Measurements from ENCODE around the gene RRN3.
A peak's percentile ranks its signal among the peaks of the same experiment; 100 is the strongest.
"Not testable (repeated sequence)": the region's sequence is repeated elsewhere in the genome, so short reads cannot be mapped to it uniquely, and the experiment has no call there.

Gene RRN3

DNA sequence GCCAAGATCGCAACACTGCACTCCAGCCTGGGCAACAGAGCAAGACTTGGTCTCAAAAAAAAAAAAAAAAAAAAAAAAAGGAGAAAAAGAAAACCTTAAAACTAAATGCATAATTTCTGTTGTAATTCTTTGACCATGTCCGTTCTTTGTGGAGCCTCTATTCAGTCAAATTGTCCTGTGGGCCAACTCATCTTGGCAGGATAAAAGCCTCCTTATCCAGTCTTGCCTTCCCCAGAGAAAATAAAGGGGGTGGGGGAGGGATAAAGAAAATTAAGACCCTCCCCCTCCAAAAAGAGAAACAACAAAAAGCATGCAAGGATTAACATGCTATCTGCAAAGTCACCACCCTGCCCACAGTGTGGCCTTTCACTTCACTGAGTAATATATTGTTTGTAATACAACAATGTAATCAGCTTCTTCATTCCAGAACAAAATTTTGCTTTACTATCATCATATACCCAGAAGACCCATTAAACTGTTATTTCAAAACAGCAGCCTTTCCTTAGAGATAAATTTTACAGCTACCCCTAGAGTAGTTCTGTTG, 5.4 kb upstream of the RRN3 start:
- not testable (repeated sequence) for DNase-seq

DNA sequence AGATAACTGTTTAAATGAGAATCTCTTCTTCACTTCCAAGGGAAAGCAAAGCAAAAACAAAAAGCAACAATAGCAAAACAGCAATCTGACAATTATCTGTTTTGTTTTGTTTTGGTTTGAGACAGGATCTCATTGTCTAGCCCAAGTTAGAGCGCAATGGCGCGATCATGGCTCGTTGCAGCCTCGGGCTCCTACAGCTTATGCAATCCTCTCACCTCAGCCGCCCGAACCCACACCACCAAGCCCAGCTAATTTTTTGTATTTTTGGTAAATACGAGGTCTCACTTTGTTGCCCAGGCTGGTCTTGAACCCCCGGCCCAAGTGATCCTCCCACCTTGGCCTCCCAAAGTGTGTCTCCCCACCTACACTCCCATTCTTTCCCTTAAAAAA, 2.5 kb upstream of the RRN3 start:
- DNase-seq: not testable (repeated sequence)

DNA sequence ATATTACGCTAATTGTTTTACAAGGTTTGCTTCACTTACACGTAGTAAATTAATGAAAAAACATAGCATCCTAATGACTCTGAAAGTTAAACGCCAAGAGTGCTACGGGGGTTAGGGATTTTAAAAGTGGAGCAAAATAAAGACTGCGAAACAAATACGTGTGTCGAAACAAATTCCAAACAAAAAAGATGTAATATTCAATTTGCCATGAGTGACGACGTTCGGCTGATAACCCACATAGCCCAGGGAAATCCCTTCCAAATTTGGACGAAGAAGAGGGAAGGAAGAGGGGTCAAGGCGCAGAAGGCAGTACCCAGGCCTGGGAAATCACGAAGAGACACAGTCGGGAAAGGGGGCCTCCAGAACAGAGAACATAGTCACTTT, 509 bp downstream of the RRN3 start:
- DNase-seq: not testable (repeated sequence)

DNA sequence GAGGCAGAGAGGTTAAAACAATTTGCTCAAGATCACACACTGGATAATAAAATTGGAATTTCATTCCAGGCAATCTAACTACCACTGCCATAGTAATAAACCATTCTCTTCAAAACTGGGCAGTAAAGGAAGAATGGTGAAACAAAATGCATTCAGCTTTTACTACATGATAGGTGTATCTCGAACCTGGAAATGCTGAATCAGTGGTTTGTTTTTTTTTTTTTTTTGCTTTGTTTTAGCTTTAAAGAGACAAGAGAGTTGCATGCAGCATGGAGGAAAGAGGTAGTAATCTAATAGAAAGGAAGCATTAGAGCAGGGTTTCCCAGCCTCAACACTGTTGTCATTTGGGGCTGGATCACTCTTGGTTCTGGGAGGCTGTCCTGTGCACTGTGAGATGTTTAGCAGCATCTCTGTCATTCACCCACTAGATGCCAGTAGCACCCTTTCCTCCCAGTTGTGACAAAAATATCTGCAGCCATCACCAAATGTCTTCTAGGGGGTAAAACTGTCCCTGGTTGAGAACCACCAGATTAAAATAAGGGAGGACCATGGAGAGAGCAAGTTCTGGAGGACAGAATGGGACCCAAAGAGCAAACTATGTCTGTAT, 3.3 kb downstream of the RRN3 start:
- not testable (repeated sequence) for DNase-seq

DNA sequence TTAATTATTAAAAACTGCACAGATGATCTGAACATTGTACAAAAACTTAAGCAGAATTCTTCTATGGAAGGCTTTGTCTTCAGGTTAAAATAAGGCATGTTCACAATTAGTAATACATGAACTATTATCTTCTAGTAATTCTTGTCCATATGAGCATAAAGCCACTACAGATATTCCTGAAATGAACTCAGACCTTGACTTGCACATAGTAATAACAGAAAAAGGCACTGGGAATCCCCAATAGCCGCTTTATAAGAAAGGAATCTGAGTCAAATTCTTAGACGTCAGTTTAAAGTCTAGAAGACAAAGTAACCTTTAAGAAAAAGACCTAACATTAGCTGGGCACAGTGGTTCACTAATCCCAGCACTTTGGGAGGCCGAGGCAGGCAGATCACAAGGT, 11.3 kb downstream of the RRN3 start:
- not testable (repeated sequence) for DNase-seq

DNA sequence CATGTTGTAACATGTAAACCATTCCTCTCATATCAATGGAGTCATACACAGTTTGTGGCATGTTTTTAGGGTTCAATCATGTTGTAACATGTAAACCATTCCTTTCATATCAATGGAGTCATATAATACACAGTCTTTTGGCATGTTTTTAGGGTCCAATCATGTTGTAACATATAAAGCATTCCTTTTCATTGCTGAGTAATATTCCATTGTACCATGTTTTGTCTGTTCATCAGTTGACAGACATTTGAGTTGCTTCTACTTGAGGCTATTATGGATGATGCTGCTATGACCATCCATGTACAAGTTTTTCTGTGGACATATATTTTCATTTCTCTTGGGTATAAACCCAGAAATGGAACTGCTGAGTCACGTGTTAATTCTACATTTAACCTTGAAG, 13.2 kb downstream of the RRN3 start:
- not testable (repeated sequence) for DNase-seq

DNA sequence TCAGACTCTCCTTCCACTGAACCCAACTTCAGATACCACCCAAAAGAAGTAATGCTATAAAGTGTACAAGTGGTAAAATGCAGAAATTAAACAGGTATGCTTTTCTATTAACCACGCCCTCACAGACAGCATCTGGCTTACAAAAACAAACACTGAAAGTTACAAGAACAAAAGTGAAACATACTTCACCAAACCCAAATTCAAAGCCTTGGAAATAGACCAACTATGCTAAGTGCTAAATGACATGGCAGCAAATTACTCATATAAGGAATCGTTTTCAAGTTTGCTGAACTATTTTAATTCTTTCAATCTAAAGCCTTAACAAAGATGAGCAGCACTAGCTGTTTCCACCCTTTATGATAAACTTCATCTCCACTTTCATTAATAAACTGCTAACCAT, 17.9 kb downstream of the RRN3 start:
- not testable (repeated sequence) for DNase-seq

DNA sequence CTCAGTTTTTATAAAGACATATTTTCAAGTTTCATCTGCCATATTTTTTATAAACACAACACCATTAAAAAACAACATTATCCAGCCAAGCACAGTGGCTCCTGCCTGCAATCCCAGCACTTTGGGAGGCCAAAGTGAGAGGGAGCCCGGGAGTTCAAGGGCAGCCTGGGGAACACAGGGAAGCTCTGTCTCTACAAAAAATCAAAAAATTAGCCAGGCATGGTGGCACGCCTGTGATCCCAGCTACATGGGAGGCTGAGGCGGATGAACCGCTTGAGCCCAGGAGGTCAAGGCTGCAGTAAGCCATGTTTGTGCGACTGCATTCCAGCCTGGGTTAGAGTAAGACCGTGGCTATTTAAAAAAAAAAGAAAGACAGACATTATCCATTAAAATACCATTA, 21.0 kb downstream of the RRN3 start:
- DNase-seq: no peak

DNA sequence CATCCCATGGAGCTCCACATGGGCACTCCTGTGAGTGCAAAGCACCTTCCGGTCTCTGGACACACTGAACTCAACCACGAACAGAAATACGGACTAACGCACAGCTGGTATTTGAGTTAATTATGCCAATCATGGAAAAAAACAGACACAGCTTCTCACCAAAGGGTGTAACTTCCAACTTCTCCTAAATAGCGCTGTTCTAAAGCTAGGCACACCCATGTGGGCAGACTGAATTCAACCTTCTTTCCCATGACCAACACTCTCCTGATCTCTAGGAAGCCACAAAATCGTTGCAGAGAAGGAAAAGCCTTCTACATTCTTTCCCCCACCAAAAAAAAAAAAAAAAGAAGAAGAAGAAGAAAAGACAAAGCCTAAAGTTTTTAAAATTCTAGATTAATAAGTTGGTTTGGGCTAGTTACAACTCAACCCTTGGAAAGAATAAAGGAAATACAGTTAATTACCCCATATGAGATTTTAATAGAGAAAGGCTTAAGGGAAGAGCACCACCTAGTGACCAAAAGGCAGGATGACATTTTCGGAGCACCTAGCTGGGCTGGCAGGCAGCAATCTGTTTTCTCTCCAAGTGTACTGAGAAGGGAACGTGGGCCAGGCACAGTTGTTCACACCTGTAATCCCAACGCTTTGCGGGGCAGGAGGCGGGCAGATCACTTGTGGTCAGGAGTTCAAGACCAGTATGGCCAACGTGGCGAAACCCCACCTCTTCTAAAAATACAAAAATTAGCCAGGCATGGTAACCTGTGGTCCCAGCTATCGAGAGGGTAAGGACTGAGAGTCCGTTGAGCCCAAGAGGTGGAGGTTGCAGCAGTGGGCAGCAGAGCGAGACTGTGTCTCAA, 21.9 kb downstream of the RRN3 start:
- DNase-seq: not testable (repeated sequence)

DNA sequence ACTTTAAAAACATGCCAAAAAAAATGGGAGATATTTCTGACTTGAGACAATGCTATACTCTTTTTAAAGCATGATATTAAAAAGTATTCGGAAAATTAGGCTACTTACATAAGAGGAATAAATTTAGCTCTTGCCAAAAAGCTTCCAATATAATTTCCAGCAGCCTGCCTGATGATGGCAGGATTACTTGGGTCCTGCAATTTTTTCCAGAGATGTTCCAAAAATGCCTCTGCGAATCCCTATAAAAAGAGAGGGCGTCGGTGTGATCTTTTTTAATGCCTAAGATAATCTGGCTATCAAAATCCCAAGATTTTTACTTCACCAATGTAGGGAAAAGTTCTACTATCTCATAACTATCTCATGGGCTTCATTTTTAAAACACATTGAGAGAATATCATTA, 23.1 kb downstream of the RRN3 start:
- DNase-seq: not testable (repeated sequence)

DNA sequence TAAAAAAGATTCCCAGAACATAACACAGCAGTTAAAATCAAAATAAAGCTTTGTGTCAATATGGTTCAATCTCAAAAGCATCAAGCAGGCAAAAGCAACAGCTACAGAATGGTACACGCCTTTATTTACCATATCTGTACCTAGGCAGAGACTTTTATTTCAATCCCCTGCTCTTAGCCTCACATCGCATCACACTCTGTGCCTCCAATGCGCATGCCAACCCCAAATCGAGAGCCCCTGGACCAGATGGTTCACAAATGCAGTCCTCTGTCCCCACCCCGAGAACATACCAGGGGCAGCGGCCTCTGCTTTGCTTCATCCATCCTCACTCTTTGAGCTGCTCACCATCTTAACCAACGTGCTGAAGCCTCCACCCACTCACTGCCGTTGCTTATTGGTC, 27.4 kb downstream of the RRN3 start:
- not testable (repeated sequence) for DNase-seq

DNA sequence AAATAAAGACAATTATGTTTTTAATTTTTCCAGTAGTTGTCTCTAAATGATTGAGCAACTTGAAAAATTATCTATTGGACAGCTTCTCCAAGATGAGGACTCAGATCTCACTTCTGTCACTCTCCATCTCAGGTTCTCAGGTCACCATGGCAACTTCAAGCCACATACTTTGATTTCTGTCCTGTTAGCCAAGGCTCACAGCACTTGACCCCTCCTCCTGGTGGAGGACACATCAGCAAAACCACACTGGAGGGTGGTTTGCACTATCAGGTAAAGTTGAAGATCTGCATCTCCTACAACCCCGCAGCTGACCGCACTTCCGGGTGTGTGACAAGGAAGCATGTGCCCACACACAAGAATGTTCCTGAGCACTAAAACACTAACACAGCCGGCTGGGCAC, 28.1 kb downstream of the RRN3 start:
- DNase-seq: not testable (repeated sequence)

DNA sequence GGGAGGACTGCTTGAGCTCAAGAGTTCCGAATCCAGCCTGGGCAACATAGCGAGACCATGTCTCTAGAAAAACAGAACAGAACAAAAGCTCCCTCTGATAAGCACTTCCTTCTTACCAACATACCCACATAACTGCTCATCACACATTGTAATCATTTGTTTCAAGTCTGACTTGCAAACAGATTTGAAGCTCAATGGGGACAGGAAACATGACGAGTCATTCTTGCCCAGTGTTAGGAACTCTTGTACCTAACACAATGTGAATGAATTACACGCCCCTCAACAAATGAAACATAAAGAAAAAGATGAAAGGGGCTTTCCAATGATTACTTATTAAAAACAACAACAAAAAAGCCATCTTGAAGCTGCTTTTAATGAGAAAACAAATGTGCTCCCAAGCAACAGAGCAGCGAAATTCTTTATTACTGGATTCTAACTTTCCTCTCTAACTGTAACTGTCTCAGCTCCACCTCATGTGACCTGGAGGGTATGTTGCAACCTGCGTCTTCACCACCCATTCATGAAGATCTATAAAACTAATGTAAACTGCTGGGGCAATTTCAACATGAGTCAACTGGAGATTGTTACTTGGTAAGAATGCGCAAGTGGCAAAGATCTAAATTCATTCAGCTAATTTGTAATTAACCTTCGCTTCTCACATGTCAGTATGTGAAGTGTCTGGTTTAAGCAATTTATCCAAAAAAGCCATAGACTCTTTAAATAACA, 31.8 kb downstream of the RRN3 start:
- DNase-seq: not testable (repeated sequence)

DNA sequence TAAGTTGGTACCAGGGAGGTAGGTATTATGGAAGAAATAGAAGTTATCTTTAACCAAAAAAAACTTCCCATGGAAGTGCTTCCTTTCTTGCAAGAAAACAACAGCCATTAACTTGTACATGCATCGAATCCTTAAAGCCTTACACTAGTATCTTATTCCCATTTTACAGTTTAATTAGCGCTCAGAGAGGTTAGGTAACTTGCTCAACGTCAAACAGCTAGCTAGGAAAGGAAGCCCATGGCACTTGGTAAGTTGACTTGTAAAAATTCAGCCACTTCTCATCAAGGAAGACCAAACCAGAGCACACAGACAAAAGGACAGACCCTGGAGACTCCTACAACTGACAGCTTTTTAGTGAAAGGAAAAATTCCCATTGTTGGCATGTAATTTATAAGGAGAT, 34.7 kb downstream of the RRN3 start:
- DNase-seq: no peak

DNA sequence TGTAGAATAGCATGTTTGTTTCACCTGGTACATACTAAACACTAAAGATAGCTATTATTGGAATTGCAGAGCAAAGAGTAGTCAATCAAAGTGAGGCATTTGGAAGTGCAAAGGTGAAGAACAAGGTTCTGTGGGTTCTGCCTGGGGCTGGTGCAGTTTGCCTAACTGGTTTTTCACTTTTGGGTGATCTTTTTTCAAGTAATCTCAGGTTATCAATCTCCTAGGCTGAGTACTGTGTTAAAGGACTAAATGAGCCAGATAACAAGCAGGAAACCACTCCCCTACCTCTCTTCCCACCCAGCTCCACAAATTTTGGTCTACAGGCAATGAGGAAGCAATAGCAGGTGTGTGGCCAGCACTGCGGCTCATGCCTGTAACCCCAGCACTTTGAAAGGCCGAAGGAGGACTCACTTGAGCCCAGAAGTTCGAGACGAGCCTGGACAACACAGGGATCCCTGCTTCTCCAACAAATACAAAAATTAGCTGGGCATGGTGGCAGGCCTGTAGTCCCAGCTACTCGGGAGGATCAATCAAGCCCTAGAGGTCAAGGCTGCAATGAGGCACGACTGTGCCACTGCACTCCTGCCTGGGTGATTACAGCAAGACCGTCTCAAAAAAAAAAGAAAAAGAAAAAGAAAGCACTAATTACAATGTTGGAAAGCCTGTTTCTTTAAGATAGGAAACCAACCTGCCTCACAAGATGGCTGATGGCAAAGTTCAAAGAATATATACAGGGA, 36.2 kb downstream of the RRN3 start:
- DNase-seq: peak in 1 of 2 donors; percentile 15

DNA sequence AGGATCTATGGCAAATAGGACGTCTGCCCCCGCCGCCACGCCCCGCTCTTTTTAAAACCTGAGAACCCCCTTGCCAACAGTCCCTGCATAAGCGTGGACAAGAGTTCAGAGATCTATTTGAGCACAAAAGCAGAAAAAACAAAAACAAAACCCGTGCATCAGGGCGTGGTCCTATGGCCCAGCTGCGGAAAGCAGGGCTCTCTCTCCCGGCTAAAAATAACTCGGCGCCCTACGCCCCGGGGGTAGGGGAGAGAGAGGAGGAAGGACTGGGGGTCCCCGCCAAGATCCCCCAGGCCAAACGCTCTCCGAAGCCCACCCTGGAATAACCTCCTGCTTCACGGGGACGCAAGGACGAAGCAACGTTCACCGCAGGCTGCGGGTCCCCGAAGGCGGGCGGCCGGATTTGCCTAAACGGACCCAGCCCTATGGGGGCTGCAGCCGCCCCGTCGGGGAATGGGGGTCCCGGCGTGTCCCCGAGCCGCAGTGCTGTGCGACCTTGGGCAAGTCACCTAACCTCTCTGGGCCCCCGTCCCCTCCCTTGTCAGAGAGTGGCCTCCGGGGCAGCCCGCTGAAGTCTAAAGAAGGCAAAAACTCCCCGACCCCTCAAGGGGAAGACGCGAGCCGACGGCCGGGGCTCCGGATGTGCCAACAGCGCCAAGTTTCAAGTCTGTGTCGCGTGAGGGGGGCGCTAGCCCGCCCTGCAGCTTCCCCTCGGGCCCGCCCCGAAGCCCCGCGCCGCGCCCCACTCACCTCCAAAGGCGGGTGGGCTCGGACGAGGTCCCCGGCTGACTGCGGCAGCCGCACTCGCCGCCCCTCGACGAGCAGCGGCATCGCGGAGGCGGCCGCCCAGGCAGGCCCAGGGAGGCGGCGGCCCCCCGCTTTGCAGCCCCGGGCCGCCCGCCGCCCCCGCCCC, 38.7 kb downstream of the RRN3 start:
- peak; percentile 69 to 70 for DNase-seq

DNA sequence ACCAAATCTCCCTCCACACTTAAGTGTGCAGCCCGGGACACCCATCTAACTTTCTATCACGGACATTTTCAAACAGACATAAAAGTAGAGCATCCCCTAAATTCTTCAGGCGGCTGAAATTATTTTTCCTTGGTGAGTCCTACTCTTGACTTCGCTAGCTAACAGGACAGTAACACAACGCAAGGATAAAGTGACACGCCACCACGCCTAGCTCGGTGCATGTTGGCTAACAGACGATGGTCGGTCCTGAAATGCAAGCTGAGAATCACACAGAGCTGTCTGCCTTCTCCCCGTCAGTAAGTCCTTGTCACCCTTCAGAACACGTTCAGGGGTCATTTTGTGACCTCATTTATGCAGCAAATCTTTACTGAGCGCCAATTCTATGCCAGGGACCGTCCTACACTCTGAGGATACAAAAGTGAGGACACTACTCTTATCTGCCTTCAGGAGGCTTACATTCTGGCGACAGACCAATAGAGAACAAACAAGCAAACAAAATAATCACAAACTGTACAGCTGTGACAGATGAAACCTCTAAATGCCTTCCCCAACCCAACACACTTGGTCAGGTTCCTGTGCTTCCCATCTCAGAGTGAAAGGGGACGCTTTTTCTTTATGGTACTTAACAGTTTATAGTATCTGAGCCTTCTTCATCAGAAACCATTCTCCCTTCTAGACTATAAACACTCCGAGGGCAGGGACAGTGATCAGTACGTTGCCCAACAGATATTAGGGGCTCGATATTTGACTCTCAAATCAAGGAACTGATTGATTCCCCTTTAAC, 39.5 kb downstream of the RRN3 start:
- DNase-seq: no peak

DNA sequence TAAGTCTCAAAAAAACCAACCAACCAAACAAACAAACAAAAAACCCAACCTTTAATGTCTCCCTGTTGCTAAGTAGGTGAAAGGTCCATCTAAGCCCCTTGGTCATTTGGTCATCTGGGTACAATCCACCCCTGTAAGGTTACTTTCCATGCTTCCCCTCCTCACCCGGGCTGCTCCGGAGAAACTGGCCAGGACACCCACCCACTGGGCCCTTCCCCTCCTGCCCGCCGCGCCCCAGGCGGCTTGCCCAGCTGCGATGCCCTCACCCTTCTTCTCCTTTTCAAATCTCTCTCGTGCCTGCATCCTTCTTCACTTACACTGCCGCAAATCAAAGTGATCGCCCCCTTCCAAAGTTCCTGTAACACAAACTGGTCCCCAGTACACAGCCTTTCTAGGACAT, 40.2 kb downstream of the RRN3 start:
- DNase-seq: no peak

DNA sequence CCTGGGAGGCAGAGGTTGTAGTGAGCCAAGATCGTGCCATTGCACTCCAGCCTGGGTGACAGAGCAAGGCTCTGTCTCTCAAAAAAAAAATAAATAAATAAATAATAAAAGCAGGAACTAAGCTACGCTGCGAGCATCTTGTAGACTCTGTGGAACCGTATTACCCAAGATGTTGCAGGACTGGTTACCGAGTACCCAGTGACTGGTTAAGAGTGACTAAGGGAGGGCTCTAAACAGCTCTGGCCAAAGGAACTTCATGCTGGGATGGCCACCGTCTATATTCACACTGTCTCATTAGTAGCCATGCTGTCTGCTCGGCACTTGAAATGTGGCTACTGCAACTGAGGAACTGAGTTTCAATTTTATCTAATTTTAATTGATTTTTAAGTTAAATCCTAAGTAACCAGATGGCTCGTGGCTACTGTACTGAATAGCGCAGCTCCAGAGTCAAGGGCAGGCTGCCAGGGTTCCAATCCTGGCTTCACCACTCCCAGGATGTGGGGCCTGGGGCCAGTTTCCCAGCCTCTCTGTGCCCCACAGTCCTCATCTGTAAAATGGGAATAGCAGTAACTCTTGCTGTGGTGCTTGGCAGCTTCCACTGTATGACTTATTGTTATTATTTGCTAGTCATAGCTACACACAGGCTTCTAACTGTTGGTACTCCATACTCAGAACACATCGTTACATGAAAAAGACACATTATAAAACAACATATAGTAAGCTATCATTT, 41.2 kb downstream of the RRN3 start:
- no peak for DNase-seq

DNA sequence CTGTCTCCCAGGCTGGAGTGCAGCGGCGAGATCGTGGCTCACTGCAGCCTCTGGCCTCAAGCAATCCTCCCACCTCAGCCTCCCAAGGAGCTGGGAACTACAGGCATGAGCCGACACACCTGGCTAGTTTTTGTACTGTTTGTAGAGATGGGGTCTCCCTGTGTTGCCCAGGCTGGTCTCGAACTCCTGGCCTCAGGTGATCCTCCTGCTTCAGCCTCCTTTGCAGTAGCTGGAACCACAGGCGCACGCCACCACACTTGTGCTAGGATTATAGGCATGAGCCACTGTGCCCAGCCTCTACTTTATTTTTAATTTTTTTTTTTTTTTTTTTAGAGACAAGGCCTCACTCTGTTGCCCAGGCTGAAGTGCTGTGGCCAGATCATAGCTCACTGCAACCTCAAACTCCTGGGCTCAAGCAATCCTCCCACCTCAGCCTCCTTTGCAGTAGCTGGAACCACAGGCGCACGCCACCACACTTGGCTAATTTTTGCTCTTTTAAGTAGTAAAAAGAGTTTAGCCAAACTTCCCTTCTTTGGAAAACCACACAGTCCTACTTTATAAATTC, 42.6 kb downstream of the RRN3 start:
- no peak for DNase-seq
